WTC11 (cell line): ENCODE measurements around the gene KCNAB3.

Source experiments
- ATF1 ChIP-seq: sonication (generic); formaldehyde crosslinking; IDR thresholded peaks from 2 replicates; pipeline ENCODE4 v1.8.1; 2023; ENCODE audit warnings: mild to moderate bottlenecking, moderate library complexity, missing genetic modification reagents
- CTCF ChIP-seq: fragments of 200-600 bp; IDR thresholded peaks from 2 replicates; pipeline ENCODE4 v1.8.0; 2022; ENCODE audit warnings: antibody characterized with exemption
- E2F1 ChIP-seq: sonication (generic); formaldehyde crosslinking; IDR thresholded peaks from 2 replicates; pipeline ENCODE4 v1.8.0; 2022; ENCODE audit warnings: mild to moderate bottlenecking, missing genetic modification reagents
- ESRRA ChIP-seq: sonication (generic); formaldehyde crosslinking; IDR thresholded peaks from 2 replicates; pipeline ENCODE4 v1.8.1; 2022; ENCODE audit warnings: mild to moderate bottlenecking, missing genetic modification reagents, borderline replicate concordance
- NR2C2 ChIP-seq: sonication (generic); formaldehyde crosslinking; IDR thresholded peaks from 2 replicates; pipeline ENCODE4 v1.8.0; 2022; ENCODE audit warnings: mild to moderate bottlenecking, missing genetic modification reagents
- SMAD3 ChIP-seq: sonication (generic); formaldehyde crosslinking; IDR thresholded peaks from 2 replicates; pipeline ENCODE4 v1.8.0; 2022; ENCODE audit warnings: missing genetic modification reagents, mild to moderate bottlenecking, borderline replicate concordance
- TF ChIP-seq, protein P1 (sequence below): sonication (generic); formaldehyde crosslinking; IDR thresholded peaks from 2 replicates; pipeline ENCODE4 v1.8.1; 2023; ENCODE audit warnings: mild to moderate bottlenecking, missing genetic modification reagents, borderline replicate concordance

DNA sequence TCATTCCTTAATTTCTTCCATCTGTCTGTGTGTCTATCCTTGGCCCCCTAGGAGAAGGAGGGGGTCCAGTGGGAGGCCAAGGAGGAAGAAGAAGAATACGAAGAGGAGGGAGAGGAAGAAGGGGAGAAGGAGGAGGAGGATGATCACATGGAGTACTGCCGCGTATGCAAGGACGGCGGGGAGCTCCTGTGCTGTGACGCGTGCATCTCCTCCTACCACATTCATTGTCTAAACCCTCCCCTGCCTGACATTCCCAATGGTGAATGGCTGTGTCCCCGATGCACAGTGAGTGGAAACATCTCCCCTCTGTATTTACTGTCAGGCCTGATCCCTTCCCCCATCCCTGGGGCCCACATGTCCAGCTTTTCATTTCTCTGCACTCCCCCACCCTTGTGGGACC is 34.8 kb downstream of the KCNAB3 start:
- no peak for TF ChIP-seq NR2C2 (CRISPR knock-in tag)
- no peak for TF ChIP-seq ATF1 (CRISPR knock-in tag)
- TF ChIP-seq CTCF, result no peak
- TF ChIP-seq, protein P1, sequence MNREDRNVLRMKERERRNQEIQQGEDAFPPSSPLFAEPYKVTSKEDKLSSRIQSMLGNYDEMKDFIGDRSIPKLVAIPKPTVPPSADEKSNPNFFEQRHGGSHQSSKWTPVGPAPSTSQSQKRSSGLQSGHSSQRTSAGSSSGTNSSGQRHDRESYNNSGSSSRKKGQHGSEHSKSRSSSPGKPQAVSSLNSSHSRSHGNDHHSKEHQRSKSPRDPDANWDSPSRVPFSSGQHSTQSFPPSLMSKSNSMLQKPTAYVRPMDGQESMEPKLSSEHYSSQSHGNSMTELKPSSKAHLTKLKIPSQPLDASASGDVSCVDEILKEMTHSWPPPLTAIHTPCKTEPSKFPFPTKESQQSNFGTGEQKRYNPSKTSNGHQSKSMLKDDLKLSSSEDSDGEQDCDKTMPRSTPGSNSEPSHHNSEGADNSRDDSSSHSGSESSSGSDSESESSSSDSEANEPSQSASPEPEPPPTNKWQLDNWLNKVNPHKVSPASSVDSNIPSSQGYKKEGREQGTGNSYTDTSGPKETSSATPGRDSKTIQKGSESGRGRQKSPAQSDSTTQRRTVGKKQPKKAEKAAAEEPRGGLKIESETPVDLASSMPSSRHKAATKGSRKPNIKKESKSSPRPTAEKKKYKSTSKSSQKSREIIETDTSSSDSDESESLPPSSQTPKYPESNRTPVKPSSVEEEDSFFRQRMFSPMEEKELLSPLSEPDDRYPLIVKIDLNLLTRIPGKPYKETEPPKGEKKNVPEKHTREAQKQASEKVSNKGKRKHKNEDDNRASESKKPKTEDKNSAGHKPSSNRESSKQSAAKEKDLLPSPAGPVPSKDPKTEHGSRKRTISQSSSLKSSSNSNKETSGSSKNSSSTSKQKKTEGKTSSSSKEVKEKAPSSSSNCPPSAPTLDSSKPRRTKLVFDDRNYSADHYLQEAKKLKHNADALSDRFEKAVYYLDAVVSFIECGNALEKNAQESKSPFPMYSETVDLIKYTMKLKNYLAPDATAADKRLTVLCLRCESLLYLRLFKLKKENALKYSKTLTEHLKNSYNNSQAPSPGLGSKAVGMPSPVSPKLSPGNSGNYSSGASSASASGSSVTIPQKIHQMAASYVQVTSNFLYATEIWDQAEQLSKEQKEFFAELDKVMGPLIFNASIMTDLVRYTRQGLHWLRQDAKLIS (CRISPR knock-in tag), result no peak
- TF ChIP-seq SMAD3 (CRISPR knock-in tag), result no peak
- no peak for TF ChIP-seq ESRRA (CRISPR knock-in tag)
- no peak for TF ChIP-seq E2F1 (CRISPR knock-in tag)
